ENCODE results near the gene COMMD3.

COMMD3 gene

DNA sequence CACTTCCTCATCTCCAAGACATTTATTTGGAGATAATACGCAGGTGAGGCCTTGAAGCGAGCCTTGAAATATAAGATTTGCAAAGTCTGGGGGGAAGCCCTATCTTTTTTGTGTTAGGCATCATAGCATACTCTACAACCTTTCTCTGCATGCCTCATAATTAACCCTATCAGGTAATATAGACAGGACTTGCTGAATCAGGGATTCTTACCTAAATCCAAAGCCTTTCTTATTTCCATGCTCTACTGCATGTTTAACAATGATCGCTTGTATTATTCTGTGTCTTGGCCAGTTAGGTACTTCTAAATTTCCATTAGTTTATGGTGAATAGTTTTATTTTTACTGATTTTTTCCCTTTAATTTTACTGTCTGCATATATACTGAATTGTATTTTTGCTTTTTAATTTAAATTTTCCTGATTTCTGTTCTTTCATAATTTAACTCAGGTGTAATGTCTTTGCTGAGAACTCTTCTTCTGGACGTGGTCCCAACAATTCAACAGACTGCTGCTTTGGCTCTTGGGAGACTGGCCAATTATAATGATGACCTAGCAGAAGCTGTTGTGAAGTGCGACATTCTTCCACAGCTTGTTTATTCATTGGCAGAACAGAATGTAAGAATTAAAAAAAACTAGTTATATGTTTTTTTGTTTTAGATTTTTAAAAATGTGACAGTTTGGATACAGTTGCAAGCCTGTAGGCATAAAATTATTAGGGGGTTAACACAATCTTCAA, 48.4 kb downstream of the COMMD3 start:
- TF ChIP-seq, protein P1, sequence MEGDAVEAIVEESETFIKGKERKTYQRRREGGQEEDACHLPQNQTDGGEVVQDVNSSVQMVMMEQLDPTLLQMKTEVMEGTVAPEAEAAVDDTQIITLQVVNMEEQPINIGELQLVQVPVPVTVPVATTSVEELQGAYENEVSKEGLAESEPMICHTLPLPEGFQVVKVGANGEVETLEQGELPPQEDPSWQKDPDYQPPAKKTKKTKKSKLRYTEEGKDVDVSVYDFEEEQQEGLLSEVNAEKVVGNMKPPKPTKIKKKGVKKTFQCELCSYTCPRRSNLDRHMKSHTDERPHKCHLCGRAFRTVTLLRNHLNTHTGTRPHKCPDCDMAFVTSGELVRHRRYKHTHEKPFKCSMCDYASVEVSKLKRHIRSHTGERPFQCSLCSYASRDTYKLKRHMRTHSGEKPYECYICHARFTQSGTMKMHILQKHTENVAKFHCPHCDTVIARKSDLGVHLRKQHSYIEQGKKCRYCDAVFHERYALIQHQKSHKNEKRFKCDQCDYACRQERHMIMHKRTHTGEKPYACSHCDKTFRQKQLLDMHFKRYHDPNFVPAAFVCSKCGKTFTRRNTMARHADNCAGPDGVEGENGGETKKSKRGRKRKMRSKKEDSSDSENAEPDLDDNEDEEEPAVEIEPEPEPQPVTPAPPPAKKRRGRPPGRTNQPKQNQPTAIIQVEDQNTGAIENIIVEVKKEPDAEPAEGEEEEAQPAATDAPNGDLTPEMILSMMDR (IDR thresholded peaks at IDR 0.05; ENCODE audit: extremely low read depth, missing control alignments): no peak
- no peak for DNase-seq (ENCODE audit: low spot score)

DNA sequence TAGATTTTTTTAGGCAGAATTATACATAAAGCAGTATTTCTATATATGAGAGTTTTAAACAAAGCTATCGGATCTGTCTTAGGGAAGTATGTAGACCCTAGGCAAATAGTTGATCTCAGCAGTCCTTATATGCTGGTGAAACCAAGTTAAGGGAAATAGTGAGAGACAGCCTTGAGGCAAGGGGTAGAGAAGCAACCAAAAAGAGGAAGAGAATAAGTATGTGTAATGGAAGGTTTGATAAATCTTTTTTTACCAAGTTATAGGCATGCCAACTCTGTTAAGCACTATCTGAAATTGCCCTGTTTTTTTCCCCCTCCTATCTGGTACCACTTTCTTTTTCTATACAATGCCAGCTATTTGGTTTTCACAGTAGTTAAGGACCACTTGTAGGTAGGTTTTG, 49.0 kb downstream of the COMMD3 start:
- no peak for DNase-seq (ENCODE audit: low spot score)
- TF ChIP-seq, protein P1 (IDR thresholded peaks at IDR 0.05; ENCODE audit: extremely low read depth, missing control alignments): no peak

DNA sequence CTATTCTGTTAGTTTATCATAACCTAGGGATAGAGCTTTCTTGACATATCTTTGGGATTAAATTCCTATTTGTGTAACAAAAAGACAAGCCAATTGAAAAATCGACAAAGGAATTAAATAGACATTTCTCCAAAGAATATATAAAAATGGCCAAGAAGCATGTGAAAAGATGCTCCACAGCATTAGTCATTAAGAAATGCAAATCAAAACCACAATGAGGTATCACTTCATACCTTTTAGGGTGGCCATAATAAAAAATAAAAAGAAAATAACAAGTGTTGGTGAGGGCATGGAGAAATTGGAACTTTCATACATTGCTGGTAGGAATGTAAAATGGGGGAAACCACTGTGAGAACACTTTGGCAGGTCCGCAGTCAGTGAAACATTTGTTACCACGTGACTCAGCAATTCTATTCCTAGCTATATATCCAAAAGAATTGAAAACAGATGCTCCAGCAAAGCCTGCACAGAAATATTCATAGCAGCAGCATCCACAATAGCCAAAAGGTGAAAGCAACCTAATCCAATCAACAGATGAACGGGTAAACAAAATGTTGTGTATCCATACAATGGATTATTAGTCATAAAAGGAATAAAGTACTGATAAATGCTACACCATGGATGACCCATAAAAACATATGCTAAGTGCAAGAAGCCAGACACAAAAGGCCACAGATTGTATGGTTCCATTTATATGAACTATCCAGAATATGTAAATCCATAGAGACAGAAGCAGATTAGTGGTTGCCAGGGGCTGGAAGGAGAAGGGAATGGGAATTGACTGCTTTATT, 49.7 kb downstream of the COMMD3 start:
- no peak for DNase-seq (ENCODE audit: low spot score)
- TF ChIP-seq, protein P1 (IDR thresholded peaks at IDR 0.05; ENCODE audit: extremely low read depth, missing control alignments): no peak

DNA sequence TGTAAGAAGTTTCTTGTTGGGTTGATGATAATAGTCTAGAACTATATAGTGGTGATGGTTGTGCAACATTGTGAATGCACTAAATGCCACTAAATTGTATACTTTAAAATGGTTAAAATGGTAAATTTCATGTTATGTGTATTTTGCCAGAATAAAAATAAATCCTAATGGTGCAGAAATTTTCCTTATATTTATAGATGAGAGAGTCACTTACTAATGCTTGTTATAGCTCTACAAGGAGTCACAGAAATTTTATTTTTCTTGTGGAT, 50.2 kb downstream of the COMMD3 start:
- TF ChIP-seq, protein P1 (IDR thresholded peaks at IDR 0.05; ENCODE audit: extremely low read depth, missing control alignments): no peak
- no peak for DNase-seq (ENCODE audit: low spot score)

DNA sequence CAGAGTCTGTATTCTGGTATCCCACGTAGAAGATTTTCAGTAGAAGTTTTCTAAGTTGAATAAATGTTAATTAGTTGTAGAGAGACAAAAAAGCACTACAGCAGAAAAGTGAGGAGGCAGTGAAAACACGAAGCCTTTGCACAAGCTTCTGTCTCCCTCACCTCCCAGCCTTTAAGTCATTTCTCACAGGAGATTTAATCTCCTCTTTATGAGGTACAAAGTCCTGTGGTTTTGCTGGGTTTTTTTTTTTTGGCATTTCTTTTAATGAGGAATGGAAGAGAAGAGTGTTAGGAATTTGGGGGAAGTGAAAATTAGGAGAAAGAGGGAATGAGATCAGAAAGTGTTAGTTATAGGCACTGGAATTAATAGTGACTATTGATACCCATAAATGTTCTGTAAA, 50.6 kb downstream of the COMMD3 start:
- no peak for DNase-seq (ENCODE audit: low spot score)
- TF ChIP-seq, protein P1 (IDR thresholded peaks at IDR 0.05; ENCODE audit: extremely low read depth, missing control alignments): no peak

DNA sequence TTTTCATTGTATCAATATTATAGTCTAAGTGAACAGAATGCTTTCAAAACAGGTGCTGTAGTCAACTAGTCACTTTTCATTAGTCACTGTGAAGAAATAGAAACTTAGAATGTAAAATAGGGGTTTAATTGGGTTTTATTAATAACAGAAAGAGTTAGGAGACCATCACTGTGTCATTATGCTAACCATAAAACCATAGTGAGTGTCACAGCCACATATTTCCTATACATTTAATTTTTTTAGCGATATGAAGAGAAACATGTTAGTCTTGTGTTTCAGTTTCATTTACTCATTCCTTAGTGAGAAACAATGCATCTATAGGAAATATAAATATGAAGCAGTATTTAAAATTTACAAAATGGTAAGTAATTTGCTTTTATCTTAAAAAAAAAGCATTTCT, 51.3 kb downstream of the COMMD3 start:
- TF ChIP-seq, protein P1 (IDR thresholded peaks at IDR 0.05; ENCODE audit: extremely low read depth, missing control alignments): no peak

DNA sequence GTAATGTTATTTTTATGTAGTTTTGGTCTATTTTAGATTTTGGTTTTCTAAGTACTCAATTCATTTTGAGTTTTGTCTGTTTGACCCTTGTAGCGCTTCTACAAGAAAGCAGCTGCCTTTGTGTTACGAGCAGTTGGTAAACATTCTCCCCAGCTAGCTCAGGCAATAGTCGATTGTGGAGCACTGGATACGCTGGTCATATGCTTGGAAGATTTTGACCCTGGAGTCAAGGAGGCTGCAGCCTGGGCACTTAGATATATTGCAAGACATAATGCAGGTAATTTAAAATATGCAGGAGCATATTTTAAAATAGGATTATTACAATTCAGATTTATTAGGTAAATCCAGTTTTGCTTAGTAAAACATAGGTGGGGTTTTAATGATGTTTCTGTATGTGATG, 52.2 kb downstream of the COMMD3 start:
- TF ChIP-seq, protein P1 (IDR thresholded peaks at IDR 0.05; ENCODE audit: extremely low read depth, missing control alignments): no peak
- DNase-seq (ENCODE audit: low spot score): no peak

More for the DNA sequence above, 51.3 kb downstream of the COMMD3 start:
- DNase-seq (ENCODE audit: low spot score): no peak
